ENCODE measurements around the gene SLC12A7. TPM values are rescaled to one million over a fixed set of nuclear protein-coding genes. Genes with fewer than 3 reads are reported as not detected.
A peak's percentile ranks its signal among the peaks of the same experiment; 100 is the strongest.

SLC12A7 gene
- total RNA-seq, 1 experiment from 2014 or later, result 30.8 TPM

- no peak overlapping the region for H2BK12ac ChIP-seq (ENCODE audit: insufficient read length, low read depth, low read length)
- H3T11ph ChIP-seq (ENCODE audit: low read length), result no peak overlapping the region
- H3K23ac ChIP-seq (ENCODE audit: insufficient read length, low read depth, low read length), result no peak overlapping the region
- H2AFZ ChIP-seq (ENCODE audit: low read length), result no peak overlapping the region
- no peaks in the 10 kb centered on the region for H4K20me1 ChIP-seq (ENCODE audit: control insufficient read depth, insufficient read depth, insufficient read length)
- no peak overlapping the region for H2BK15ac ChIP-seq (ENCODE audit: low read depth, low read length)
- H3K14ac ChIP-seq (ENCODE audit: insufficient read depth, low read length), result no peak overlapping the region
- H3K27me3 ChIP-seq (ENCODE audit: insufficient read depth, low read length), result peaks cover 8% of the 10 kb centered on the region; the same call in 1 of the 2 replicates
- no peak overlapping the region for H3K4ac ChIP-seq (ENCODE audit: low read depth, low read length)
- no peak overlapping the region for H3K27ac ChIP-seq (ENCODE audit: insufficient read length, low read depth, low read length)
- no peaks in the 10 kb centered on the region for H3K79me1 ChIP-seq (ENCODE audit: insufficient read depth, low read depth, low read length, poor library complexity, severe bottlenecking)
- no peak for DNase-seq
- H3K4me1 ChIP-seq (ENCODE audit: insufficient read depth, low read length), result no peaks in the 10 kb centered on the region
- no peak overlapping the region for H4K5ac ChIP-seq (ENCODE audit: insufficient read length, low read depth, low read length)
- Mint-ChIP-seq H3K4me3 (no peak overlapping the region), H3K27me3 (ENCODE audit: low read depth) (peaks cover 46% of the 10 kb centered on the region), H3K9me3 (peaks cover 8 to 13% of the 10 kb centered on the region in 2 experiments), H3K36me3 (ENCODE audit: insufficient read depth in 1 of 3, low read depth in 3 of 3) (peaks cover 0 to 10% (median 0%) of the 10 kb centered on the region in 3 experiments; a peak in 4 of 7 replicates), H3K4me1 (peaks cover 7 to 15% of the 10 kb centered on the region in 2 experiments), H3K27ac (0 out of 7 replicates have a peak overlapping the region, but pooled peaks of 1 of the 3 experiments have one; percentile 59)
- no peak overlapping the region for H3K4me2 ChIP-seq (ENCODE audit: insufficient read depth, insufficient read length, low read length)
- H3K23me2 ChIP-seq (ENCODE audit: insufficient read length, low read depth, low read length, poor library complexity, severe bottlenecking), result no peaks in the 10 kb centered on the region
- no peak for TF ChIP-seq CTCF (conservative IDR thresholded peaks at IDR 0.05)
- no peak overlapping the region for H3K9ac ChIP-seq (ENCODE audit: extremely low read depth, insufficient read length, low read length)
- no peak overlapping the region for H4K8ac ChIP-seq (replicated peaks; ENCODE audit: insufficient read length, low read depth, low read length)
- no peaks in the 10 kb centered on the region for H3K9me3 ChIP-seq (ENCODE audit: control insufficient read depth, low read depth, low read length)
- no peaks in the 10 kb centered on the region for H3K79me2 ChIP-seq (ENCODE audit: insufficient read depth, low read length)
- WGBS (ENCODE audit: extremely low coverage, insufficient read length, low lambda C conversion rate), result no CpG with 5 or more reads among the region's 23 CpGs
- H4K91ac ChIP-seq (ENCODE audit: insufficient read length, low read depth, low read length), result no peak overlapping the region
- H3K18ac ChIP-seq (ENCODE audit: insufficient read length, low read depth, low read length), result no peak overlapping the region
- H2BK5ac ChIP-seq (ENCODE audit: insufficient read length, low read length), result no peak overlapping the region
- no peak overlapping the region for H3K56ac ChIP-seq (ENCODE audit: insufficient read length, low read depth, low read length)
- H2AK5ac ChIP-seq (ENCODE audit: insufficient read length, low read length), result no peak overlapping the region
- no peak overlapping the region for H2BK120ac ChIP-seq (ENCODE audit: low read depth, low read length, poor library complexity, severe bottlenecking)
- no peak overlapping the region for H2BK20ac ChIP-seq (ENCODE audit: low read depth, low read length, poor library complexity, severe bottlenecking)
Observed at GRCh38 chr5:1161108-1161832, 49.4 kb upstream of the SLC12A7 start.

Data from H9 (cell line).